ENCODE results near the gene NKAIN2. TPM values are rescaled to one million over a fixed set of nuclear protein-coding genes. Genes with fewer than 3 reads are reported as not detected.

The NKAIN2 gene
- total and polyA plus RNA-seq, 2 donors (not counting 3 experiments of a cell fraction or from before 2014, with no cell fraction given) = 0.03 TPM; not detected in 1

DNA sequence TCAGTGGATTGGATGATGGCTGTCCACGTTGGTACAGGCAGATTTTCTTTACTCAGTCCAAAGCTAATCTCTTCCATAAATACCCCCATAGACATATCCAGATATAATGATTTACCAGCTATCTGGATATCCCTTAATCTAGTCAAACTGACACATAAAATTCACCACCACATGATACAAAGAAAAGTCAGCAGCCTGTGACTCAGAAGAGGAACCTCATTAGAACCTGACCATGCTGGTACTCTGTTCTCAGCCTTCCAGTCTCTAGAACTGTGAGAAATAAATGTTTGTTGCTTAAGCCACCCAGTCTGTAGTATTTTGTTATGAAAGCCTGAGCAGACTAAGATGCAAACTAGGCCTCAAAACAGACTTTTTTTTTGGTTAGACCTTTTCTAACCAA, 727.3 kb downstream of the NKAIN2 start:
- POLR2A ChIA-PET = no interaction called here
- Histone ChIP-seq H3K4me2 (ENCODE audit: insufficient read depth, low read length) (no peak overlapping the region), H3K27ac (ENCODE audit: insufficient read depth, low read depth, low read length) (no peak overlapping the region), H2AFZ (ENCODE audit: low read depth, low read length) (no peak overlapping the region), H4K20me1 (replicated peaks; ENCODE audit: control insufficient read depth, extremely low read depth, insufficient read depth, low read length) (no peaks in the 10 kb centered on the region), H3K36me3 (ENCODE audit: control insufficient read depth in 2 of 2, extremely low read depth in 1 of 2, insufficient read depth in 2 of 2, low read length in 2 of 2) (no peaks in the 10 kb centered on the region), H3K9me1 (replicated peaks; ENCODE audit: control insufficient read depth, extremely low read depth, insufficient read depth, low read length) (no peaks in the 10 kb centered on the region), H3K9me3 (replicated peaks; ENCODE audit: control insufficient read depth, insufficient read depth, low read length) (no peaks in the 10 kb centered on the region), H3K9ac (replicated peaks; ENCODE audit: extremely low read depth, insufficient read depth, low read length) (no peak overlapping the region), H3K27me3 (ENCODE audit: control insufficient read depth in 2 of 2, insufficient read depth in 2 of 2, low read length in 2 of 2) (no peaks in the 10 kb centered on the region), H3K4me1 (ENCODE audit: control insufficient read depth, extremely low read depth, insufficient read depth, low read length) (no peaks in the 10 kb centered on the region), H3K79me2 (ENCODE audit: control insufficient read depth, insufficient read depth, low read length) (no peaks in the 10 kb centered on the region), H3K4me3 (replicated peaks in 1 of 3; ENCODE audit: insufficient read depth in 1 of 3, low read depth in 1 of 3, low read length in 3 of 3) (no peak overlapping the region)
- dilution Hi-C loops (cut with MboI; ENCODE audit: extremely low pct_ligation_motif_present, low sequenced_read_pairs) = no loop called here
- intact Hi-C loops (cut with micrococcal nuclease) = no loop called here
- FAIRE-seq (no peak), DNase-seq (ENCODE audit: low read depth, low spot score) (no peak)
- CTCF ChIA-PET = no interaction called here
- BruUV-seq (replicated peaks) = no TSS peak
- TF ChIP-seq FOS (IDR thresholded peaks at IDR 0.05; ENCODE audit: borderline replicate concordance, insufficient read depth, low read length) (no peak), MYC (IDR thresholded peaks at IDR 0.05; ENCODE audit: low read depth, low read length) (no peak), POLR2AphosphoS5 (IDR thresholded peaks at IDR 0.05; ENCODE audit: insufficient read depth, low read depth, low read length) (no peak), GATA2 (IDR thresholded peaks at IDR 0.05; ENCODE audit: insufficient read depth, insufficient read length, low read depth, low read length) (no peak), JUN (IDR thresholded peaks at IDR 0.05; ENCODE audit: borderline replicate concordance, insufficient read depth, insufficient read length, low read depth) (no peak), POLR2A (IDR thresholded peaks at IDR 0.05; ENCODE audit: low read depth, low read length) (no peak), EZH2 (IDR thresholded peaks at IDR 0.05; ENCODE audit: borderline replicate concordance, low read depth, low read length, severe bottlenecking) (no peak)
- TF ChIP-seq, protein P1, sequence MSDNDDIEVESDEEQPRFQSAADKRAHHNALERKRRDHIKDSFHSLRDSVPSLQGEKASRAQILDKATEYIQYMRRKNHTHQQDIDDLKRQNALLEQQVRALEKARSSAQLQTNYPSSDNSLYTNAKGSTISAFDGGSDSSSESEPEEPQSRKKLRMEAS (IDR thresholded peaks at IDR 0.05; ENCODE audit: insufficient read depth, insufficient read length) = no peak
- TF ChIP-seq, protein P2, sequence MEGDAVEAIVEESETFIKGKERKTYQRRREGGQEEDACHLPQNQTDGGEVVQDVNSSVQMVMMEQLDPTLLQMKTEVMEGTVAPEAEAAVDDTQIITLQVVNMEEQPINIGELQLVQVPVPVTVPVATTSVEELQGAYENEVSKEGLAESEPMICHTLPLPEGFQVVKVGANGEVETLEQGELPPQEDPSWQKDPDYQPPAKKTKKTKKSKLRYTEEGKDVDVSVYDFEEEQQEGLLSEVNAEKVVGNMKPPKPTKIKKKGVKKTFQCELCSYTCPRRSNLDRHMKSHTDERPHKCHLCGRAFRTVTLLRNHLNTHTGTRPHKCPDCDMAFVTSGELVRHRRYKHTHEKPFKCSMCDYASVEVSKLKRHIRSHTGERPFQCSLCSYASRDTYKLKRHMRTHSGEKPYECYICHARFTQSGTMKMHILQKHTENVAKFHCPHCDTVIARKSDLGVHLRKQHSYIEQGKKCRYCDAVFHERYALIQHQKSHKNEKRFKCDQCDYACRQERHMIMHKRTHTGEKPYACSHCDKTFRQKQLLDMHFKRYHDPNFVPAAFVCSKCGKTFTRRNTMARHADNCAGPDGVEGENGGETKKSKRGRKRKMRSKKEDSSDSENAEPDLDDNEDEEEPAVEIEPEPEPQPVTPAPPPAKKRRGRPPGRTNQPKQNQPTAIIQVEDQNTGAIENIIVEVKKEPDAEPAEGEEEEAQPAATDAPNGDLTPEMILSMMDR (IDR thresholded peaks at IDR 0.05; ENCODE audit: extremely low read depth in 1 of 2, insufficient read depth in 1 of 2, low read depth in 1 of 2, low read length in 2 of 2) = no peak
